CD4-positive, alpha-beta T cell (primary cell): ENCODE results near the gene RAD1. TPM values are rescaled to one million over a fixed set of nuclear protein-coding genes. Genes with fewer than 3 reads are reported as not detected.

Source experiments
- ATAC-seq: fragments of 200-7000 bp; cut with Tn5 transposase; one replicate; pipeline ENCODE4 v1.10.0; 2022; ENCODE audit warnings: mild to moderate bottlenecking; ENCODE audit not compliant: poor library complexity
- CTCF ChIA-PET: fragments of 350-600 bp; sonication (Branson Sonifier 250); formaldehyde crosslinking; loops from one replicate; lab custom pipeline; 2021; ENCODE audit warnings: antibody characterized with exemption, inconsistent platforms; lab: Charles Lee
- POLR2A ChIA-PET: fragments of 350-600 bp; sonication (Branson Sonifier 250); formaldehyde crosslinking; loops from one replicate; lab custom pipeline; 2021; ENCODE audit warnings: antibody characterized with exemption, inconsistent platforms; lab: Charles Lee
- DNase-seq, 14 experiments: peaks; one replicate each; pipeline ENCODE4 v3.0.0-alpha.2; 2013 to 2020; ENCODE audit warnings: mixed read lengths in 2 of 14
- H3K27ac ChIP-seq, 2 donors: one replicate each; pipeline versions ENCODE4 v1.5.1 to v1.7.0; 2013; ENCODE audit warnings: low read length in 2 of 2, low read depth in 1 of 2, mild to moderate bottlenecking in 1 of 2
- H3K27me3 ChIP-seq, 2 experiments: 1 replicate in 1 of 2; 2 replicates in 1 of 2; pipeline versions ENCODE4 v1.6.1 to v1.7.0; 2013; ENCODE audit warnings: low read length in 2 of 2, control low read depth in 1 of 2, mild to moderate bottlenecking in 1 of 2, moderate library complexity in 1 of 2; ENCODE audit not compliant: insufficient read depth in 2 of 2, control insufficient read depth in 1 of 2
- H3K36me3 ChIP-seq: one replicate; pipeline ENCODE4 v1.6.1; 2013; ENCODE audit warnings: low read length, control low read depth; ENCODE audit not compliant: insufficient read depth
- H3K4me1 ChIP-seq: one replicate; pipeline ENCODE4 v1.6.1; 2013; ENCODE audit warnings: low read length, control low read depth; ENCODE audit not compliant: insufficient read depth
- H3K4me3 ChIP-seq: one replicate; pipeline ENCODE4 v1.5.1; 2013; ENCODE audit warnings: mild to moderate bottlenecking, low read length, moderate library complexity
- H3K9me3 ChIP-seq, 2 experiments: 1 replicate in 1 of 2; 2 replicates in 1 of 2; pipeline versions ENCODE4 v1.6.1 to v1.7.0; 2013; ENCODE audit warnings: low read length in 2 of 2, mild to moderate bottlenecking in 2 of 2, control low read depth in 1 of 2, moderate library complexity in 1 of 2; ENCODE audit not compliant: control insufficient read depth in 1 of 2, insufficient read depth in 1 of 2
- H3K27ac Mint-ChIP-seq: one replicate; pipeline ENCODE4 v1.8.0; 2020; ENCODE audit warnings: mixed read lengths
- H3K27me3 Mint-ChIP-seq: one replicate; pipeline ENCODE4 v1.8.0; 2021; ENCODE audit warnings: mixed read lengths
- H3K36me3 Mint-ChIP-seq: one replicate; pipeline ENCODE4 v1.8.0; 2021; ENCODE audit warnings: low read depth, mixed read lengths
- H3K4me1 Mint-ChIP-seq: one replicate; pipeline ENCODE4 v1.8.0; 2021; ENCODE audit warnings: low read depth, mixed read lengths
- H3K4me3 Mint-ChIP-seq: one replicate; pipeline ENCODE4 v1.8.0; 2020; ENCODE audit warnings: mild to moderate bottlenecking, mixed read lengths
- H3K9me3 Mint-ChIP-seq: one replicate; pipeline ENCODE4 v1.8.0; 2020; ENCODE audit warnings: mixed read lengths
- CTCF ChIP-seq: fragments of 200-600 bp; IDR thresholded peaks from one replicate; pipeline ENCODE4 v1.8.0; 2022; ENCODE audit warnings: antibody characterized with exemption, mild to moderate bottlenecking
- intact Hi-C, 2 experiments: fragments of 100-400 bp; cut with DNase I in 1 of 2; cut with micrococcal nuclease in 1 of 2; formaldehyde crosslinking; loops; one replicate each; pipeline versions ENCODE4 v1.15.1 to v1.9.0; 2023 to 2025; cut with DNase I, micrococcal nuclease
- total RNA-seq, 174 experiments: library from RNA in 2 of 174; stranded (reverse) in 2 of 174; gene quantifications; one replicate each; pipeline ENCODE4 v1.2.3 and lab custom pipeline; 2021 to 2026

RAD1 gene
- total RNA-seq, 2 experiments from 2014 or later: 26.7 to 29.2 TPM

- H3K4me3 Mint-ChIP-seq: no peak overlapping the region
- DNase-seq (no peak), ATAC-seq (no peak)
- H3K27me3 Mint-ChIP-seq: no peaks in the 10 kb centered on the region
- peaks cover 32% of the 10 kb centered on the region for H3K36me3 ChIP-seq
- no peaks in the 10 kb centered on the region for H3K9me3 ChIP-seq
- intact Hi-C loops: loop anchor here (1.0 to 10.0 kb wide), 7 partner anchors 13 to 1959 kb away; partner anchors contain the start of genes DNAJC21 (in 2 of the 2), NIPBL (in 2 of the 2), TTC23L (in 2 of the 2) and AMACR (in 1 of the 2)
- no peak for TF ChIP-seq CTCF
- CTCF ChIA-PET: interaction anchor here (0.9 to 2.8 kb wide), 5 partner anchors 8 to 1480 kb away, joined by 3 to 16 read pairs (median 4); partner anchors contain the start of genes DNAJC21 and TTC23L
- no peak overlapping the region for H3K27ac Mint-ChIP-seq
- H3K9me3 Mint-ChIP-seq: no peaks in the 10 kb centered on the region
- H3K4me3 ChIP-seq: peak overlapping the region; percentile 91
- peaks cover 36% of the 10 kb centered on the region for H3K36me3 Mint-ChIP-seq
- H3K27me3 ChIP-seq: no peaks in the 10 kb centered on the region
- H3K4me1 Mint-ChIP-seq: peaks cover 35% of the 10 kb centered on the region
- peak overlapping the region; percentile 84 to 88 for H3K27ac ChIP-seq
- peaks cover 27% of the 10 kb centered on the region for H3K4me1 ChIP-seq
- POLR2A ChIA-PET: interaction anchor here (0.9 to 4.2 kb wide), 16 partner anchors 8 to 1959 kb away, joined by 3 to 217 read pairs (median 4); partner anchors contain the start of genes AMACR, DNAJC21, NADK2 and SKP2
Observed at GRCh38 chr5:34915856-34916192, 520 bp upstream of the RAD1 start.

GRCh38 chr5:34914671-34915138 lies 599 bp downstream of the RAD1 start:
- ATAC-seq (no peak), DNase-seq (peak in 3 of 14 experiments; percentile 9 to 25 (median 14))
- intact Hi-C loops: loop anchor here (1.0 to 10.0 kb wide), 8 partner anchors 15 to 1960 kb away; partner anchors contain the start of genes DNAJC21 (in 2 of the 2), NIPBL (in 2 of the 2), TTC23L (in 2 of the 2) and AMACR (in 1 of the 2)

GRCh38 chr5:34913072-34913471 lies 2.2 kb downstream of the RAD1 start:
- Mint-ChIP-seq H3K9me3 (no peaks in the 10 kb centered on the region), H3K4me1 (peaks cover 35% of the 10 kb centered on the region), H3K4me3 (peak overlapping the region; percentile 28), H3K36me3 (peaks cover 50% of the 10 kb centered on the region), H3K27ac (no peak overlapping the region), H3K27me3 (no peaks in the 10 kb centered on the region)
- Histone ChIP-seq H3K27me3 (no peaks in the 10 kb centered on the region), H3K4me3 (no peak overlapping the region), H3K9me3 (no peaks in the 10 kb centered on the region), H3K27ac (no peak overlapping the region), H3K4me1 (peaks cover 26% of the 10 kb centered on the region), H3K36me3 (peaks cover 37% of the 10 kb centered on the region)
- TF ChIP-seq CTCF: no peak
- DNase-seq: no peak
- no peak for ATAC-seq
- ChIA-PET CTCF (interaction anchor here (1.0 kb wide), 1 partner anchor 15 kb away, joined by 3 read pairs; no protein-coding TSS in a partner anchor), POLR2A (interaction anchor here (3.8 kb wide), 1 partner anchor 17 kb away, joined by 15 read pairs; the partner anchor contains the start of gene DNAJC21)
- intact Hi-C loops: loop anchor here (5.0 to 10.0 kb wide), 3 partner anchors 668 to 1962 kb away; partner anchors contain the start of genes NIPBL (in 2 of the 2) and TARS1 (in 1 of the 2)

More at GRCh38 chr5:34914671-34915138, 599 bp downstream of the RAD1 start:
- Histone ChIP-seq H3K36me3 (peaks cover 31% of the 10 kb centered on the region), H3K9me3 (no peaks in the 10 kb centered on the region), H3K27me3 (no peaks in the 10 kb centered on the region), H3K27ac (peak overlapping the region; percentile 84 to 88), H3K4me3 (peak overlapping the region; percentile 91), H3K4me1 (peaks cover 27% of the 10 kb centered on the region)
- CTCF ChIA-PET: interaction anchor here (1.1 to 2.8 kb wide), 5 partner anchors 9 to 76 kb away, joined by 3 to 16 read pairs (median 4); partner anchors contain the start of genes DNAJC21 and TTC23L
- no peak for TF ChIP-seq CTCF
- H3K4me3 Mint-ChIP-seq: no peak overlapping the region
- H3K27me3 Mint-ChIP-seq: no peaks in the 10 kb centered on the region
- no peak overlapping the region for H3K27ac Mint-ChIP-seq
- POLR2A ChIA-PET: interaction anchor here (1.0 to 4.2 kb wide), 11 partner anchors 8 to 1960 kb away, joined by 3 to 217 read pairs (median 4); partner anchors contain the start of genes DNAJC21 and TTC23L
- peaks cover 35% of the 10 kb centered on the region for H3K4me1 Mint-ChIP-seq
- no peaks in the 10 kb centered on the region for H3K9me3 Mint-ChIP-seq
- peaks cover 37% of the 10 kb centered on the region for H3K36me3 Mint-ChIP-seq
